NCI-H460 (cell line): ENCODE results near the gene CALHM4. TPM values are rescaled to one million over a fixed set of nuclear protein-coding genes. Genes with fewer than 3 reads are reported as not detected.
"Not testable (repeated sequence)": the region's sequence is repeated elsewhere in the genome, so short reads cannot be mapped to it uniquely, and the experiment has no call there.

Experiments
- DNase-seq: peaks from one replicate; pipeline ENCODE4 v3.0.0-alpha.2; 2016; ENCODE audit warnings: low read depth; ENCODE audit errors: extremely low read depth
- total RNA-seq: library from RNA; depleted of rRNA; stranded (reverse); fragments of >200 nt; shearing (Covaris generic); gene quantifications from 2 replicates; pipeline ENCODE4 v1.2.3, GENCODE V29; 2014; rRNA removed

Gene CALHM4
- total RNA-seq, 1 experiment from 2014 or later = not detected

GRCh38 chr6:116572162-116572561 lies 18.6 kb downstream of the CALHM4 start:
- DNase-seq = no peak

- no peak for DNase-seq
Observed at GRCh38 chr6:116575227-116575626, 21.7 kb downstream of the CALHM4 start.

- DNase-seq = no peak
Observed at GRCh38 chr6:116577486-116577885, 23.9 kb downstream of the CALHM4 start.

- no peak for DNase-seq
Observed at GRCh38 chr6:116578335-116578734, 24.8 kb downstream of the CALHM4 start.

GRCh38 chr6:116579143-116579542 lies 25.6 kb downstream of the CALHM4 start:
- no peak for DNase-seq

GRCh38 chr6:116580198-116580597 lies 26.6 kb downstream of the CALHM4 start:
- no peak for DNase-seq

- no peak for DNase-seq
Observed at GRCh38 chr6:116586276-116586675, 32.7 kb downstream of the CALHM4 start.

GRCh38 chr6:116586738-116587137 lies 33.2 kb downstream of the CALHM4 start:
- DNase-seq = no peak

GRCh38 chr6:116595247-116595646 lies 41.7 kb downstream of the CALHM4 start:
- DNase-seq = no peak

- DNase-seq = no peak
Observed at GRCh38 chr6:116596815-116597214, 43.3 kb downstream of the CALHM4 start.

GRCh38 chr6:116603916-116604315 lies 50.4 kb downstream of the CALHM4 start:
- DNase-seq = not testable (repeated sequence)

GRCh38 chr6:116604868-116605267 lies 51.3 kb downstream of the CALHM4 start:
- DNase-seq = not testable (repeated sequence)

- no peak for DNase-seq
Observed at GRCh38 chr6:116605935-116606334, 52.4 kb downstream of the CALHM4 start.

Other genes starting within 250 kb of the CALHM4 start
- 8.2 TPM in 2 replicates for gene DSE, start 182.8 kb upstream of the CALHM4 start, total RNA-seq
- gene CALHM6, start 92.4 kb upstream of the CALHM4 start, total RNA-seq = 0.45 TPM in 1 of 2 replicates, not detected in the other
- 0.03 and 0.05 TPM in 2 replicates for gene CALHM5, start 42.1 kb upstream of the CALHM4 start, total RNA-seq
- gene TRAPPC3L, start 8.1 kb upstream of the CALHM4 start, total RNA-seq = not detected in 2 replicates
- 40.1 and 46.0 TPM in 2 replicates for gene RWDD1, start 17.8 kb downstream of the CALHM4 start, total RNA-seq
- not detected in 2 replicates for gene RSPH4A, start 62.7 kb downstream of the CALHM4 start, total RNA-seq
- 9.9 and 11.8 TPM in 2 replicates for gene ZUP1, start 115.0 kb downstream of the CALHM4 start, total RNA-seq
- gene KPNA5, start 127.5 kb downstream of the CALHM4 start, total RNA-seq = 5.3 and 6.1 TPM in 2 replicates
- 0.32 TPM in 1 of 2 replicates, not detected in the other for gene FAM162B, start 212.0 kb downstream of the CALHM4 start, total RNA-seq